RPMI8226 (cell line): ENCODE measurements around the gene PAPPA2.

Experiments used
- DNase-seq: peaks from one replicate; pipeline ENCODE4 v3.0.0-alpha.2; 2015

PAPPA2 gene

DNA sequence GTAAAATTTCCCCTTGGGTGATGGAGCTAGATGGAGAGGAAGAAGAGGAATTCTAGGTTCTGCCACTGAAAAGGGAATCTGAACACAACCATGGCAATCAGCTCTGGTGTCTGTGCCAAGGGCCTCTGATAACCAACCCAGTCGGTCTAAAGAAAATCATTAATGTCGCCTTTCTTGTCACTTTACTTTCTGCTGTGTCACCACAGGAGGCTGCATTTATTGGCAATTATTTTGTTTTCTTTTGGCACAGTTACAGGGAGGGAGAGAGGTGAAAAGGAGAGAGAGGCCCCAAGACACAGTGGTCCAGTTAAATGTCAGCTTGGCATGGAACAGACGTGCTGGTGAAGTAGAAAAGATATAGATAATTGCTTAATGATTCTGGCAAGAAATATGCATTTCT lies 414.6 kb downstream of the PAPPA2 start:
- DNase-seq: no peak

GRCh38 chr1:176878750-176879536 lies 416.0 kb downstream of the PAPPA2 start:
- peak; percentile 29 for DNase-seq

- no peak for DNase-seq
Observed at GRCh38 chr1:176879784-176880620, 417.0 kb downstream of the PAPPA2 start.

DNA sequence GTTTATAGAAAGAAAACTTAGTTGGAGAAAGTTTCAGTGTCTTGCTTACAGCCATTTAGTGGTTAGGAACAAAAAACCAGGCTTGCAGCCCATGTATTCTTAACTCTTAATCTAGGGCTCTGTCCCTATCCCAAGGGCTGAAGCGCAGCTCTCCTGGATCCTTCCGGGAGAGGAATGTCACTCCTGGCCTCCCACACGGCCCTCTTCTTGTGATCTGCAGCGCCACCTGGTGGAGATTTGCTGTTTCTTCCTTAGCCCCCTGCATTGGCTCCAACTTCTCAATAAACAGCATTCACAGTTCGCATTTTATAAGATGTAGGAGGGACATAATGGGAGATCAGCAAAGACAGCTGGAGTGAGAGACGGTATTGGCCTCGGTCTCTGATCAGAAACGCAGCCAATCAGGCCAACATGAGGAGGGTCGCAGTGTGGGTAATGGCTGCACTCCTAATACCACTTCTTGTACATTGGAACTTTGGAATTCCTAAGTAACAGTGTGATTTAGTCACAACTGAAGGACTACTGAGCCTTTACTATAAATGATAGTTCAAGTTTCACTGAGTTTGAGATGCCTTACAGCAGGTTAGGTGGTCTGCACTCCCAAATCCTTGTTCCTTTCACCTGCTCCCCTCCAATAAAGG lies 418.1 kb downstream of the PAPPA2 start:
- DNase-seq: peak; percentile 75

DNA sequence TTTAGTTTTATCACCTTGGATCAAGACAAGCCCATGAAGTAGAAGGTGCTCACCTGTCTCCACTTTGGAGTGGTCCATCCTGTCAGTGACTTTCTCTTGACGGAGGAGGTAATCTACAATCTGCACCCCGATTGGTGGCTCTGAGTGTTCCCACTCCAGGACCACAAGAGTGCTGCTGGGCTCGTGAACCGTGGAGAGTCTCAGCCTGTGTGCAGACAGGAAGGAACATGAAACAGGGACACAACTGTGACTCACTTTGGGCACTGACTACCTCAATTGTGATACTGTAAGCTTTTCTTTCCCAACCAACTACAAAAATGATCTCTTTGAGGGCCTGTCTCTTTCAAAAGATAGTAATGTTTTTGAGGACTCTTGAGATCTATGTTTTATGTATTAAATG lies 421.3 kb downstream of the PAPPA2 start:
- no peak for DNase-seq

DNA sequence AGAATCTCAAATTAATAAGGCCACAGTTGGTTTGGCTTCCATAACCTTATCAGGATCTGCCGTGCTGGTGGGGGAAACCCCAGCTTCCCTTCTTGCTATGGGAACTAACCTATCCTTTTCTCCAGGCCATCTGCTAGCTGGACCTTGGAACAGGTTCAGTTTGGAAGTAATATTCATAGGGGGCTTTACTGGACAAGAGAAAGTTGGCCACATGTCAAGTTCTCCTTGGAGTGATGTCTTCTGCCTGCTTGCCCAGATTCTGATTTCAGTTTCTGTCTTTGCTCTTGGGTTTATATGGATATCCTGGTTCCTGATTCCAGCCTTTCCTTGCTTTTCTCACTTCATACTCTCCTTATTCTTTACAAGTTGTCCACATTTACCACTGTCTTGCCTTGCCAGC lies 421.9 kb downstream of the PAPPA2 start:
- no peak for DNase-seq

DNA sequence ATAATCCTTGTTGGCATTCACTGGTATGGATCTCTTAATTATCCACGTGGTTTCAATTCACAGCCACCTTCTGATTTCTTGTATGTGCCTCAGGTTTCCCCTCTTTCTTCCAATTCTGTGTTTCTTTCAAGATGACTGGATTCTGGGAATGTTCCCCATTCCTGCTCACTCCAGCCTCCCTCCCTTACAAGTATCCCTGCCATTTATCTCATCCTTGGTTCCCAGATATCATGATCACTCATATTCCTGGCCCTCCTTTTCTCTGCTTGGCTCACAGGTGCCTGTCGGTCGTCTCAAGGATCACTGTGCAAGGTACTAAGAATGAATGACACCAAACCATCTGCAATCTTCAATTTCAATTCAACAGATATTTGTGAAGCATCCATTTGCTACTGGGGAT lies 422.4 kb downstream of the PAPPA2 start:
- no peak for DNase-seq

GRCh38 chr1:176885751-176886150 lies 422.8 kb downstream of the PAPPA2 start:
- no peak for DNase-seq

- no peak for DNase-seq
Observed at GRCh38 chr1:176888471-176889032, 425.6 kb downstream of the PAPPA2 start.

DNA sequence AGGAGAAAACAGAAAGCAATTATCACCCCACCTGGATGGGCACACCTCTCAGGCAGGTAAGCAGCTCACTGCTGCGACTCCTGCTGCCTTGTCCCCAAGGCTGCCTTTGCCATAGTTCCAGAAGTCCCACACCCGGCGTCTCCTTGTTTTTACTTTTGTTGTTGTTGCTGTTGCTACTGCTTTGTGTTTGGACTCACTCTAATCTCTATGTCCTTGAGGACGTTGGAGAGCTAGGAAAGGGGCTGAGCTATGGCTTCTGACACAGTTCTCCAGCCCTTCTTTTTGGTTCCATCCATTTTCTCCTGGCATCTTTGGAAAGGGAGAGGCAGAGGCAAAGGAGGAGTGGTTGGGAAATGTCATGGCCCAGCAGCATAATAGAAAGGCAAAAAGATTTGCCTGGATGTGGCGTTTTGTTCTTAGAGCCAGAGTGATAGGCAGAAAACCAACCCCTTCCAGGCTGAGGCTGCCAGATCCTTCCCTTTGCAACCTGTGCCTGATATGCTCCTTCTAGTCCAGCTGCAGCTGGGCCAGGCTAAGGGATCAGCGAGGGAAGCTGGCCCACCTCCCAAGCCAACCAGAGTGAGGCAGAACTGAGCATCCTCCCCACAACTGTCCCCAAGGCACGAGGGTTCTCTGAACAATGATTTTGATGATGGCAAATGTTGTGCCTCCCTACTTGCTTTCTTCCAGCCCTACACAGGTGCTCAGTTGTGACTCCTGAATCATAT lies 430.8 kb downstream of the PAPPA2 start:
- no peak for DNase-seq

- DNase-seq: no peak
Observed at GRCh38 chr1:176894450-176894849, 431.5 kb downstream of the PAPPA2 start.
